Astrocyte of the spinal cord (primary cell): Measurements from ENCODE around the gene PSMB7.

Source experiments
- DNase-seq: peaks from one replicate; pipeline ENCODE4 v3.0.0; 2011; ENCODE audit warnings: low read depth, low spot score
- H3K4me3 ChIP-seq: 2 replicates; pipeline ENCODE4 v1.5.1; 2011; ENCODE audit warnings: low read depth, mild to moderate bottlenecking, low read length, moderate library complexity
- CTCF ChIP-seq: IDR thresholded peaks from 2 replicates; pipeline ENCODE4 v1.5.1; 2012; ENCODE audit warnings: low read depth, mild to moderate bottlenecking, low read length, inconsistent platforms
- in situ Hi-C: cut with HindIII; loops from 2 replicates; pipeline ENCODE4 v1.10.0; 2017; ENCODE audit warnings: low sequenced_read_pairs

PSMB7 gene

GRCh38 chr9:124343533-124344290, 71.5 kb downstream of the PSMB7 start:
- no peak for TF ChIP-seq CTCF
- in situ Hi-C loops, result no loop called here
- DNase-seq, result no peak
- no peak overlapping the region for H3K4me3 ChIP-seq

GRCh38 chr9:124342776-124343485, 72.3 kb downstream of the PSMB7 start:
- H3K4me3 ChIP-seq, result no peak overlapping the region
- in situ Hi-C loops, result no loop called here
- TF ChIP-seq CTCF, result no peak
- DNase-seq, result peak; percentile 94

- TF ChIP-seq CTCF, result no peak
- in situ Hi-C loops, result no loop called here
- no peak overlapping the region for H3K4me3 ChIP-seq
- no peak for DNase-seq
Observed at GRCh38 chr9:124342402-124342775, 72.9 kb downstream of the PSMB7 start.

- no peak overlapping the region for H3K4me3 ChIP-seq
- no peak for DNase-seq
- TF ChIP-seq CTCF, result no peak
- in situ Hi-C loops, result no loop called here
Observed at GRCh38 chr9:124341455-124342170, 73.6 kb downstream of the PSMB7 start.

- DNase-seq, result no peak
- no peak for TF ChIP-seq CTCF
- in situ Hi-C loops, result no loop called here
Observed at GRCh38 chr9:124340219-124341069, 74.8 kb downstream of the PSMB7 start.

GRCh38 chr9:124339603-124340146, 75.6 kb downstream of the PSMB7 start:
- in situ Hi-C loops, result no loop called here
- TF ChIP-seq CTCF, result no peak
- H3K4me3 ChIP-seq, result no peak overlapping the region

More at GRCh38 chr9:124340219-124341069, 74.8 kb downstream of the PSMB7 start:
- H3K4me3 ChIP-seq, result no peak overlapping the region

More at GRCh38 chr9:124339603-124340146, 75.6 kb downstream of the PSMB7 start:
- no peak for DNase-seq
